Glutamatergic neuron (in vitro differentiated cells): Measurements from ENCODE around the gene CUTC. TPM values are rescaled to one million over a fixed set of nuclear protein-coding genes. Genes with fewer than 3 reads are reported as not detected.

Source experiments
- DNase-seq: peaks from one replicate; pipeline ENCODE4 v3.0.0; 2022
- H3K27ac Mint-ChIP-seq: one replicate; pipeline ENCODE4 v1.8.0; 2020; ENCODE audit warnings: mild to moderate bottlenecking, mixed read lengths, inconsistent platforms; ENCODE audit not compliant: unreplicated experiment
- H3K27me3 Mint-ChIP-seq: one replicate; pipeline ENCODE4 v1.8.0; 2020; ENCODE audit warnings: mild to moderate bottlenecking, moderate library complexity, mixed read lengths, inconsistent platforms; ENCODE audit not compliant: unreplicated experiment
- H3K36me3 Mint-ChIP-seq: one replicate; pipeline ENCODE4 v1.8.0; 2020; ENCODE audit warnings: mild to moderate bottlenecking, mixed read lengths, inconsistent platforms; ENCODE audit not compliant: unreplicated experiment
- H3K4me1 Mint-ChIP-seq: one replicate; pipeline ENCODE4 v1.8.0; 2020; ENCODE audit warnings: mild to moderate bottlenecking, low read depth, mixed read lengths, inconsistent platforms; ENCODE audit not compliant: unreplicated experiment
- H3K4me3 Mint-ChIP-seq: one replicate; pipeline ENCODE4 v1.8.0; 2020; ENCODE audit warnings: mild to moderate bottlenecking, mixed read lengths, inconsistent platforms; ENCODE audit not compliant: unreplicated experiment
- H3K9me3 Mint-ChIP-seq: one replicate; pipeline ENCODE4 v1.8.0; 2020; ENCODE audit warnings: mild to moderate bottlenecking, moderate library complexity, mixed read lengths, inconsistent platforms; ENCODE audit not compliant: unreplicated experiment
- CTCF ChIP-seq: fragments of 200-600 bp; sonication (generic); IDR thresholded peaks from one replicate; pipeline ENCODE4 v1.5.0; 2021; ENCODE audit not compliant: partially characterized antibody, unreplicated experiment
- total RNA-seq: library from RNA; stranded (reverse); fragmentation: NEBNext Ultra II Directional; extraction: Animal tissue kit (Norgen Biotek cat#: 25700); gene quantifications from one replicate; pipeline ENCODE4 v1.2.1, GENCODE V29; 2021; ENCODE audit not compliant: unreplicated experiment

Gene CUTC
- total RNA-seq, 1 donor from 2014 or later = 10.5 TPM

GRCh38 chr10:99695761-99696160 lies 36.3 kb upstream of the CUTC start:
- Mint-ChIP-seq H3K27me3 (no peaks in the 10 kb centered on the region), H3K27ac (no peak overlapping the region), H3K36me3 (no peaks in the 10 kb centered on the region), H3K4me3 (no peak overlapping the region), H3K4me1 (no peaks in the 10 kb centered on the region), H3K9me3 (peaks cover under 1% of the 10 kb centered on the region)
- TF ChIP-seq CTCF = no peak
- no peak for DNase-seq

- DNase-seq = no peak
- peaks cover 1% of the 10 kb centered on the region for H3K9me3 Mint-ChIP-seq
- no peaks in the 10 kb centered on the region for H3K36me3 Mint-ChIP-seq
- H3K27ac Mint-ChIP-seq = no peak overlapping the region
- no peak overlapping the region for H3K4me3 Mint-ChIP-seq
- H3K27me3 Mint-ChIP-seq = no peaks in the 10 kb centered on the region
- no peak for TF ChIP-seq CTCF
- no peaks in the 10 kb centered on the region for H3K4me1 Mint-ChIP-seq
These were observed 33.4 kb upstream of the CUTC start for GRCh38 chr10:99698504-99699080.

- no peaks in the 10 kb centered on the region for H3K36me3 Mint-ChIP-seq
- H3K27ac Mint-ChIP-seq = no peak overlapping the region
- peaks cover 1% of the 10 kb centered on the region for H3K9me3 Mint-ChIP-seq
- no peak overlapping the region for H3K4me3 Mint-ChIP-seq
- no peaks in the 10 kb centered on the region for H3K4me1 Mint-ChIP-seq
- no peaks in the 10 kb centered on the region for H3K27me3 Mint-ChIP-seq
- DNase-seq = no peak
- no peak for TF ChIP-seq CTCF
These were observed 31.4 kb upstream of the CUTC start for GRCh38 chr10:99700649-99701048.

- no peak overlapping the region for H3K27ac Mint-ChIP-seq
- no peaks in the 10 kb centered on the region for H3K4me1 Mint-ChIP-seq
- H3K36me3 Mint-ChIP-seq = no peaks in the 10 kb centered on the region
- no peaks in the 10 kb centered on the region for H3K9me3 Mint-ChIP-seq
- no peak for TF ChIP-seq CTCF
- DNase-seq = no peak
- no peaks in the 10 kb centered on the region for H3K27me3 Mint-ChIP-seq
- no peak overlapping the region for H3K4me3 Mint-ChIP-seq
These were observed 23.5 kb upstream of the CUTC start for GRCh38 chr10:99708428-99709012.

GRCh38 chr10:99709480-99710229 lies 22.4 kb upstream of the CUTC start:
- H3K27me3 Mint-ChIP-seq = no peaks in the 10 kb centered on the region

More at GRCh38 chr10:99709480-99710229, 22.4 kb upstream of the CUTC start:
- Mint-ChIP-seq H3K27ac (no peak overlapping the region), H3K9me3 (no peaks in the 10 kb centered on the region), H3K4me1 (no peaks in the 10 kb centered on the region), H3K36me3 (no peaks in the 10 kb centered on the region), H3K4me3 (no peak overlapping the region)
- no peak for TF ChIP-seq CTCF
- no peak for DNase-seq
